Body of pancreas (tissue), 4 donors: ENCODE data around the gene RFTN1. TPM values are rescaled to one million over a fixed set of nuclear protein-coding genes. Genes with fewer than 3 reads are reported as not detected.

Experiments
- ATAC-seq: fragments of 150-250 bp; one replicate; pipeline ENCODE4 v1.9.1; 2016
- DNase-seq, 4 donors: peaks; one replicate each; pipeline ENCODE4 v3.0.0-alpha.2; 2019
- H3K27ac ChIP-seq, 4 donors: fragments of 200-600 bp; sonication (generic); 1 replicate in 3 of 4; 2 replicates in 1 of 4; pipeline versions ENCODE4 v1.5.1 to v1.6.1; 2016 to 2019; ENCODE audit warnings: mild to moderate bottlenecking in 1 of 4, mixed read lengths in 1 of 4, moderate library complexity in 1 of 4
- H3K27me3 ChIP-seq, 2 donors: fragments of 200-600 bp; sonication (generic); one replicate each; pipeline ENCODE4 v1.6.0; 2016; ENCODE audit warnings: mild to moderate bottlenecking in 1 of 2
- H3K36me3 ChIP-seq, 2 donors: fragments of 200-600 bp; sonication (generic); replicated peaks in 1 of 2; 2 replicates each; pipeline ENCODE4 v1.5.1; 2016; ENCODE audit warnings: low read depth in 2 of 2; ENCODE audit not compliant: insufficient read depth in 1 of 2
- H3K4me1 ChIP-seq: fragments of 200-600 bp; sonication (generic); one replicate; pipeline ENCODE4 v1.6.0; 2016
- H3K4me3 ChIP-seq, 2 donors: fragments of 200-600 bp; sonication (generic); 1 replicate in 1 of 2; 2 replicates in 1 of 2; pipeline ENCODE4 v1.5.1; 2016 to 2019
- H3K9me3 ChIP-seq, 3 donors: fragments of 200-600 bp; sonication (generic); 1 replicate in 2 of 3; 2 replicates in 1 of 3; pipeline ENCODE4 v1.5.1; 2016
- POLR2A ChIP-seq, 3 donors: fragments of 450-650 bp; IDR thresholded peaks; one replicate each; pipeline ENCODE4 v1.6.1; 2016; ENCODE audit warnings: antibody characterized with exemption in 3 of 3, mild to moderate bottlenecking in 2 of 3
- WGBS, 2 donors: methylation state at CpG; one replicate each; pipeline ENCODE4 v1.1.5; 2017; 5-methylcytosine and 5-hydroxymethylcytosine counted together
- intact Hi-C: fragments of 100-400 bp; cut with DNase I; formaldehyde crosslinking; loops from one replicate; pipeline ENCODE4 v1.15.1; 2023
- total RNA-seq, 2 donors: library from RNA; depleted of rRNA; stranded (reverse); fragments of >200 nt; gene quantifications; one replicate each; pipeline ENCODE4 v1.1.0, GENCODE V29; 2016
- TF ChIP-seq, protein P1 (sequence below), 7 experiments: fragments of 450-650 bp in 4 of 7; fragments of 200-600 bp in 3 of 7; sonication (generic) in 3 of 7; IDR thresholded peaks; one replicate each; pipeline ENCODE4 v1.5.1; 2016 to 2019; ENCODE audit warnings: antibody characterized with exemption in 7 of 7

RFTN1 gene
- total RNA-seq, 2 donors from 2014 or later, result 6.5 to 28.0 TPM

DNA sequence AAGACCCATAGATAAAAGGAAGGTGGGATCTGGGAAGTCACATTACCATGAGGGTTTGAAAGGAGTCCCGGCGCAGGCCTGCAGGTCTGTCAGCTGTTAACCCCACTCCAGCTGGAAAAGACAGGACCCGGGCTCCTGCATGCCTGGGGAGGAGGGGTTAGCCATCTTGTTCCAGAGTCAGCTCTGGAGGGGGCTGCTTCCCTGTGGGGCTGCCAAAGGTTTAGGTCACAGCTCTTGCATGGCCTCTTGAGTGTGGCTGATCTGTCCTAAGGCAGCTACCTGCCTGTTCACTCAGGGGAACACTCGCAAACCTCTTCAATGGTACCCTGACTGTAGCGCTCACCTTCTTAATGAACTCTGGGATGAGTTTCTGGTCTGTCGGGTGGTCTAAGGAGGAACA, 104.5 kb downstream of the RFTN1 start:
- H3K9me3 ChIP-seq, result no peaks in the 10 kb centered on the region
- no peaks in the 10 kb centered on the region for H3K4me1 ChIP-seq
- no peak for TF ChIP-seq POLR2A (IDR thresholded peaks at IDR 0.05)
- TF ChIP-seq, protein P1, sequence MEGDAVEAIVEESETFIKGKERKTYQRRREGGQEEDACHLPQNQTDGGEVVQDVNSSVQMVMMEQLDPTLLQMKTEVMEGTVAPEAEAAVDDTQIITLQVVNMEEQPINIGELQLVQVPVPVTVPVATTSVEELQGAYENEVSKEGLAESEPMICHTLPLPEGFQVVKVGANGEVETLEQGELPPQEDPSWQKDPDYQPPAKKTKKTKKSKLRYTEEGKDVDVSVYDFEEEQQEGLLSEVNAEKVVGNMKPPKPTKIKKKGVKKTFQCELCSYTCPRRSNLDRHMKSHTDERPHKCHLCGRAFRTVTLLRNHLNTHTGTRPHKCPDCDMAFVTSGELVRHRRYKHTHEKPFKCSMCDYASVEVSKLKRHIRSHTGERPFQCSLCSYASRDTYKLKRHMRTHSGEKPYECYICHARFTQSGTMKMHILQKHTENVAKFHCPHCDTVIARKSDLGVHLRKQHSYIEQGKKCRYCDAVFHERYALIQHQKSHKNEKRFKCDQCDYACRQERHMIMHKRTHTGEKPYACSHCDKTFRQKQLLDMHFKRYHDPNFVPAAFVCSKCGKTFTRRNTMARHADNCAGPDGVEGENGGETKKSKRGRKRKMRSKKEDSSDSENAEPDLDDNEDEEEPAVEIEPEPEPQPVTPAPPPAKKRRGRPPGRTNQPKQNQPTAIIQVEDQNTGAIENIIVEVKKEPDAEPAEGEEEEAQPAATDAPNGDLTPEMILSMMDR (IDR thresholded peaks at IDR 0.05), result no peak
- intact Hi-C loops, result no loop called here
- no peak for DNase-seq
- H3K4me3 ChIP-seq, result no peak overlapping the region
- 73 to 77% methylated on average over 6 of the region's 6 CpGs for WGBS, 2 donors
- peaks cover 0 to 2% of the 10 kb centered on the region in 2 donors for H3K27me3 ChIP-seq
- no peak for ATAC-seq
- H3K27ac ChIP-seq, result no peak overlapping the region
- H3K36me3 ChIP-seq, result no peaks in the 10 kb centered on the region

DNA sequence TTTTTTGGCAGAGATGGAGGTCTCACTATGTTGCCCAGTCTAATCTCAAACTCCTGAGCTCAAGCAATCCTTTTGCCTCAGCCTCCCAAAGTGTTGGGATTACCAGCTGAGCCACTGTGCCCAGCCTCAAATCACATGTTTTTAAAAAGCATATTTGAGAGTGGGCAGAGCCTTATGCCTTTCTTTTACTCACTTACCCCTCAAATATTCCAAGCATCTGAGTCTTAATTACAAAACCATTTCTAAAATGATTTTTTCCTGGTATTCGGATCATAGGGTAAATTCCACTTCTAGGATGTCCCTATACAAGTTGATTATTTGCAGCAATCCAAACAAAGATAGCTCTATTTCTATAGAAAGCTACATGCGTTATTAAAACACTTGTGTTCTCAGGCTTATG, 106.1 kb downstream of the RFTN1 start:
- TF ChIP-seq, protein P1 (IDR thresholded peaks at IDR 0.05), result no peak
- no peak for TF ChIP-seq POLR2A (IDR thresholded peaks at IDR 0.05)
- Histone ChIP-seq H3K27ac (no peak overlapping the region), H3K4me1 (no peaks in the 10 kb centered on the region), H3K4me3 (no peak overlapping the region), H3K36me3 (no peaks in the 10 kb centered on the region), H3K9me3 (no peaks in the 10 kb centered on the region), H3K27me3 (peaks cover 0 to 2% of the 10 kb centered on the region in 2 donors)
- ATAC-seq, result no peak
- DNase-seq, result no peak
- intact Hi-C loops, result no loop called here
- 53 to 55% methylated on average over 2 of the region's 2 CpGs for WGBS, 2 donors

DNA sequence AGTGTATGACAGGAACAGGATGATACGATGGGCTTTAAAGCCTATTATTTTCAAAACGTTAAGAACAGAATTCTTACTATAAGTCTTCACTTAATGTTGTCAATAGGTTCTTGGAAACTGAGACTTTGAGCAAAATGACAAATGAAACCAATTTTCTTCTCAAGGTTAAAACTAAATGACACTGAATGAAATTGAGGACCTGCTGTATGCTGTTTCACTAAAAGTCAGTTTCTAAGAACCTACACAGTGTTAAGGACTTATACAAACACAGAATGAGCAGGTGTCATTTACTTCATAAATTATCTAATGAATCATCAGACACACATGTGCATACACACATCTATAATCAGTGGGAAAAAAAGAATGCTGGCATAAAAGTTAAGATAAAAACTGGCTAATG, 106.9 kb downstream of the RFTN1 start:
- 45 to 48% methylated on average over 2 of the region's 2 CpGs for WGBS, 2 donors
- intact Hi-C loops, result no loop called here
- H3K27ac ChIP-seq, result no peak overlapping the region
- no peak for DNase-seq
- no peak for ATAC-seq
- H3K27me3 ChIP-seq, result peaks cover 0 to 2% of the 10 kb centered on the region in 2 donors
- H3K4me1 ChIP-seq, result no peaks in the 10 kb centered on the region
- H3K9me3 ChIP-seq, result no peaks in the 10 kb centered on the region
- no peak overlapping the region for H3K4me3 ChIP-seq
- TF ChIP-seq, protein P1 (IDR thresholded peaks at IDR 0.05), result no peak
- no peak for TF ChIP-seq POLR2A (IDR thresholded peaks at IDR 0.05)
- no peaks in the 10 kb centered on the region for H3K36me3 ChIP-seq

DNA sequence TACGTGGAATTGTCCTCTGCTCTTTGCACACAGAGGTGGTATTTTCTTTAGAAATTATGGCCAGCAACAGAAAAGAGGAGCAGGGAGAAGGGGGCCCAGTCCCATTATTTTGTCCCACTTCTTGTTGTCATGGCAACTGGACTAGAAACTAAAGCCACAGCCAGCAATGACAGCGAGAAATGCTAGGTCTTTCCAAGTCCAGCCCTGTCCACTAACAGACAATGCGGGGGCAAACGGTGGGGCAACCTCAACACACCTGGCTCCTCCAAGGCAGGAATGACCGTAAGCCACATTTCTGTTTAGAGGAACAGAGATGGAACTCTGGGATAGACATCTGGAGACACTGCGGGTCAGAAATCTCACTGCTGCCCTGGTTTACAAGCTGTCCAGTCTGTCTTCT, 107.3 kb downstream of the RFTN1 start:
- Histone ChIP-seq H3K36me3 (no peaks in the 10 kb centered on the region), H3K27me3 (peaks cover 0 to 2% of the 10 kb centered on the region in 2 donors), H3K27ac (no peak overlapping the region), H3K4me1 (no peaks in the 10 kb centered on the region), H3K4me3 (no peak overlapping the region), H3K9me3 (no peaks in the 10 kb centered on the region)
- DNase-seq (no peak), ATAC-seq (no peak)
- TF ChIP-seq, protein P1 (IDR thresholded peaks at IDR 0.05), result no peak
- TF ChIP-seq POLR2A (IDR thresholded peaks at IDR 0.05), result no peak
- WGBS, 2 donors, result 71 to 79% methylated on average over 6 of the region's 6 CpGs
- intact Hi-C loops, result no loop called here

DNA sequence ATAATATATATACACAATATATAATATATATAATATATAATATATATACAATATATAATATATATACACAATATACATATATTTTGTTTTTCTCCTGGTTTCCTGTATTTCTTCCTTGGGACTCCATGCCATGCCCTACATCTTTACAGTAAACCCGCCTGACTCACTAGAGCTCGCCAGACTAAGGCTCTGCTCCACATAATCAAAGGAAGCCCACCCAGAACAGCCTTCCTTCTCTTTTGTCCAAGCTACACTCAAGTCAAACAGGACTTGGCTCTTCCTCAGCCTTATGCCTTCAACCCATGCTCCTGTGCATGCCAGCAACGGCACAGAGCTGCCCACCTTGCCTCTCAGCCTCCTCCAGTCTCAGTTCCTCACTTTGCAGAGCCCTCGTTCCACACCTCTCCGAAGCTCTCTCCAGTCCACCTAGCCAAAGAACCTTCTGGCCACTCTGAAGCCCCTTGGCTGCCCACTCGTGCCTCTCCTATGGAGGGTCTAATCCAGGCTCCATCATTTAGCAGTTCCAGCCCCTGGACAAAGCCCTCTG, 109.1 kb downstream of the RFTN1 start:
- 75 to 83% methylated on average over 6 of the region's 6 CpGs for WGBS, 2 donors
- DNase-seq, result no peak
- intact Hi-C loops, result no loop called here
- Histone ChIP-seq H3K9me3 (no peaks in the 10 kb centered on the region), H3K4me1 (no peaks in the 10 kb centered on the region), H3K27ac (no peak overlapping the region), H3K4me3 (no peak overlapping the region), H3K27me3 (peaks cover 0 to 2% of the 10 kb centered on the region in 2 donors), H3K36me3 (no peaks in the 10 kb centered on the region)
- no peak for TF ChIP-seq POLR2A (IDR thresholded peaks at IDR 0.05)
- TF ChIP-seq, protein P1 (IDR thresholded peaks at IDR 0.05), result no peak
- ATAC-seq, result no peak
